GM12891 (cell line): ENCODE results near the gene PDE6A.

Experiments
- POLR2A ChIP-seq: IDR thresholded peaks from 2 replicates; pipeline ENCODE4 v1.6.1; 2011; ENCODE audit warnings: low read depth, low read length, control low read depth
- POLR2AphosphoS5 ChIP-seq: IDR thresholded peaks from 2 replicates; pipeline ENCODE4 v1.6.1; 2011; ENCODE audit warnings: low read depth, low read length, control low read depth

- TF ChIP-seq POLR2AphosphoS5 (no peak), POLR2A (no peak)
These were observed 36.6 kb upstream of the PDE6A start for GRCh38 chr5:149981206-149981605.
